Endothelial cell of umbilical vein (primary cell): ENCODE results near the gene SIPA1L3. TPM values are rescaled to one million over a fixed set of nuclear protein-coding genes. Genes with fewer than 3 reads are reported as not detected.

Experiments used
- BruUV-seq: library from RNA; stranded (reverse); fragments of 400-500 nt; replicated peaks from 2 replicates; lab custom pipeline; 2021; lab: Mats Ljungman, UMichigan
- CTCF ChIA-PET: fragments of 300-600, 350-600 bp; sonication (Branson Sonifier 250); formaldehyde crosslinking; loops from one replicate; lab custom pipeline; 2021; ENCODE audit warnings: antibody characterized with exemption, inconsistent platforms; lab: Charles Lee
- POLR2A ChIA-PET: fragments of 300-600, 350-600 bp; sonication (Branson Sonifier 250); formaldehyde crosslinking; loops from one replicate; lab custom pipeline; 2021; ENCODE audit warnings: antibody characterized with exemption, inconsistent platforms; lab: Charles Lee
- DNase-seq: peaks from one replicate; pipeline ENCODE4 v3.0.0-alpha.2; 2011; ENCODE audit warnings: low read depth, low spot score
- FAIRE-seq: peaks from 2 replicates; lab custom pipeline; 2011; peaks lifted over from hg19 to GRCh38; lab: Jason Lieb, UNC
- H2AFZ ChIP-seq: 2 replicates; pipeline ENCODE4 v1.6.0; 2012; ENCODE audit warnings: low read depth, low read length, control low read depth, inconsistent platforms
- H3K27ac ChIP-seq: 2 replicates; pipeline ENCODE4 v1.5.1; 2011; ENCODE audit warnings: low read depth, mild to moderate bottlenecking, control low read depth, low read length, moderate library complexity; ENCODE audit not compliant: insufficient read depth
- H3K27me3 ChIP-seq, 2 experiments: 2 replicates each; pipeline versions ENCODE4 v1.6.0 to v1.6.1; 2011; ENCODE audit warnings: low read length in 2 of 2, mixed read lengths in 1 of 2; ENCODE audit not compliant: control insufficient read depth in 2 of 2, insufficient read depth in 2 of 2
- H3K36me3 ChIP-seq, 2 experiments: 2 replicates in 1 of 2; 3 replicates in 1 of 2; pipeline ENCODE4 v1.5.1; 2011; ENCODE audit warnings: low read length in 2 of 2, mild to moderate bottlenecking in 1 of 2, moderate library complexity in 1 of 2; ENCODE audit not compliant: control insufficient read depth in 2 of 2, insufficient read depth in 2 of 2; ENCODE audit errors: extremely low read depth in 1 of 2
- H3K4me1 ChIP-seq: 3 replicates; pipeline ENCODE4 v1.5.1; 2011; ENCODE audit warnings: mild to moderate bottlenecking, low read length; ENCODE audit not compliant: control insufficient read depth, insufficient read depth; ENCODE audit errors: extremely low read depth
- H3K4me2 ChIP-seq: 2 replicates; pipeline ENCODE4 v1.6.1; 2011; ENCODE audit warnings: low read length, control low read depth, mixed read lengths; ENCODE audit not compliant: insufficient read depth
- H3K4me3 ChIP-seq, 3 experiments: fragments of 200-600 bp in 1 of 3; sonication (generic), shearing (Covaris generic) in 1 of 3; replicated peaks in 1 of 3; 2 replicates each; pipeline ENCODE4 v1.5.1; 2011 to 2016; ENCODE audit warnings: control low read depth in 3 of 3, low read length in 3 of 3, mild to moderate bottlenecking in 2 of 3, inconsistent platforms in 1 of 3, low read depth in 1 of 3, moderate library complexity in 1 of 3; ENCODE audit not compliant: insufficient read depth in 1 of 3
- H3K79me2 ChIP-seq: 2 replicates; pipeline ENCODE4 v1.6.0; 2012; ENCODE audit warnings: low read length, inconsistent platforms; ENCODE audit not compliant: control insufficient read depth, insufficient read depth
- H3K9ac ChIP-seq: replicated peaks from 2 replicates; pipeline ENCODE3; 2011; ENCODE audit warnings: low read length, control low read depth; ENCODE audit not compliant: insufficient read depth; ENCODE audit errors: extremely low read depth
- H3K9me1 ChIP-seq: replicated peaks from 3 replicates; pipeline ENCODE4 v1.6.0; 2011; ENCODE audit warnings: mild to moderate bottlenecking, low read length; ENCODE audit not compliant: control insufficient read depth, insufficient read depth; ENCODE audit errors: extremely low read depth
- H3K9me3 ChIP-seq: replicated peaks from 2 replicates; pipeline ENCODE4 v1.5.1; 2012; ENCODE audit warnings: low read length, inconsistent platforms; ENCODE audit not compliant: control insufficient read depth, insufficient read depth
- H4K20me1 ChIP-seq: replicated peaks from 2 replicates; pipeline ENCODE3; 2011; ENCODE audit warnings: mild to moderate bottlenecking, low read length; ENCODE audit not compliant: control insufficient read depth, insufficient read depth; ENCODE audit errors: extremely low read depth
- CTCF ChIP-seq, 2 donors: IDR thresholded peaks; 1 replicate in 1 of 2; 2 replicates in 1 of 2; pipeline ENCODE4 v1.5.1; 2011; ENCODE audit warnings: low read length in 2 of 2, mild to moderate bottlenecking in 2 of 2, moderate library complexity in 2 of 2, control low read depth in 1 of 2, inconsistent platforms in 1 of 2, low read depth in 1 of 2; ENCODE audit not compliant: insufficient read depth in 1 of 2; ENCODE audit errors: extremely low read depth in 1 of 2
- EZH2 ChIP-seq: IDR thresholded peaks from 2 replicates; pipeline ENCODE4 v1.6.1; 2012; ENCODE audit warnings: borderline replicate concordance, low read depth, mild to moderate bottlenecking, moderate library complexity, low read length, inconsistent platforms; ENCODE audit not compliant: severe bottlenecking
- FOS ChIP-seq: IDR thresholded peaks from 2 replicates; pipeline ENCODE4 v1.6.1; 2011; ENCODE audit warnings: mild to moderate bottlenecking, low read length, moderate library complexity, borderline replicate concordance; ENCODE audit not compliant: insufficient read depth
- GATA2 ChIP-seq: IDR thresholded peaks from 2 replicates; pipeline ENCODE4 v1.7.0; 2011; ENCODE audit warnings: low read depth, mild to moderate bottlenecking, moderate library complexity, mixed read lengths, low read length; ENCODE audit not compliant: insufficient read length, insufficient read depth
- JUN ChIP-seq: IDR thresholded peaks from 2 replicates; pipeline ENCODE4 v1.6.1; 2011; ENCODE audit warnings: borderline replicate concordance, low read depth; ENCODE audit not compliant: insufficient read length, insufficient read depth
- MAX ChIP-seq: IDR thresholded peaks from 2 replicates; pipeline ENCODE4 v1.6.1; 2011; ENCODE audit not compliant: insufficient read depth, insufficient read length
- MYC ChIP-seq: IDR thresholded peaks from one replicate; pipeline ENCODE4 v1.6.1; 2011; ENCODE audit warnings: mild to moderate bottlenecking, low read depth, low read length
- POLR2A ChIP-seq: IDR thresholded peaks from 2 replicates; pipeline ENCODE4 v1.6.1; 2012; ENCODE audit warnings: low read depth, mild to moderate bottlenecking, control low read depth, low read length
- POLR2AphosphoS5 ChIP-seq: IDR thresholded peaks from 2 replicates; pipeline ENCODE4 v1.6.1; 2012; ENCODE audit warnings: low read depth, mild to moderate bottlenecking, control low read depth, low read length, moderate library complexity; ENCODE audit not compliant: insufficient read depth
- dilution Hi-C: fragments of 300-500 bp; cut with MboI; formaldehyde crosslinking; loops from one replicate; pipeline ENCODE4 v1.15.0; 2019; ENCODE audit warnings: low sequenced_read_pairs; ENCODE audit not compliant: extremely low pct_ligation_motif_present
- intact Hi-C: fragments of 100-400 bp; cut with micrococcal nuclease; formaldehyde crosslinking; loops from one replicate; pipeline ENCODE4 v1.10.0; 2022
- polyA plus RNA-seq, 4 experiments: library from polyadenylated mRNA; depleted of rRNA in 3 of 4; stranded (reverse) in 3 of 4; unstranded in 1 of 4; fragments of >200 nt; gene quantifications; 2 replicates each; pipeline versions ENCODE4 v1.2.1 to v1.2.3, GENCODE V29; 2011 to 2012; ENCODE audit warnings: missing spikeins in 1 of 4
- total RNA-seq: library from RNA; stranded (reverse); gene quantifications from 2 replicates; pipeline ENCODE4 v1.2.3, GENCODE V29; 2021

SIPA1L3 gene
- total and polyA plus RNA-seq, 2 donors (not counting 3 experiments of a cell fraction or from before 2014, with no cell fraction given), result 14.2 to 47.2 TPM

GRCh38 chr19:38164526-38164925 is 257.5 kb downstream of the SIPA1L3 start:
- no peak overlapping the region for H3K27ac ChIP-seq
- H2AFZ ChIP-seq, result no peak overlapping the region
- no peaks in the 10 kb centered on the region for H3K27me3 ChIP-seq
- no peaks in the 10 kb centered on the region for H3K9me1 ChIP-seq
- no peaks in the 10 kb centered on the region for H3K4me1 ChIP-seq
- H3K4me2 ChIP-seq, result no peak overlapping the region
- H4K20me1 ChIP-seq, result no peaks in the 10 kb centered on the region
- intact Hi-C loops (no loop called here), dilution Hi-C loops (no loop called here)
- H3K36me3 ChIP-seq, result peaks cover 0 to 27% of the 10 kb centered on the region in 2 experiments
- no peaks in the 10 kb centered on the region for H3K79me2 ChIP-seq
- ChIA-PET POLR2A (no interaction called here), CTCF (interaction anchor here (0.7 to 1.0 kb wide), 2 partner anchors 21 to 262 kb away, joined by 3 read pairs; no protein-coding TSS in a partner anchor)
- no peak for FAIRE-seq
- no peaks in the 10 kb centered on the region for H3K9me3 ChIP-seq
- no peak overlapping the region for H3K4me3 ChIP-seq
- DNase-seq, result no peak
- no TSS peak for BruUV-seq
- no peak for TF ChIP-seq MYC
- no peak for TF ChIP-seq JUN
- TF ChIP-seq FOS, result no peak
- no peak for TF ChIP-seq EZH2
- TF ChIP-seq POLR2A, result no peak
- no peak for TF ChIP-seq MAX
- TF ChIP-seq POLR2AphosphoS5, result no peak
- TF ChIP-seq GATA2, result no peak
- no peak for TF ChIP-seq CTCF (IDR thresholded peaks at IDR 0.05; ENCODE audit: extremely low read depth in 1 of 2, insufficient read depth in 1 of 2, low read depth in 1 of 2, low read length in 2 of 2)
- no peak overlapping the region for H3K9ac ChIP-seq
